ENCODE results near the gene BACE1-AS. TPM values are rescaled to one million over a fixed set of nuclear protein-coding genes. Genes with fewer than 3 reads are reported as not detected.

BACE1-AS gene
- total RNA-seq, 1 experiment from 2014 or later: 3.6 TPM

DNA sequence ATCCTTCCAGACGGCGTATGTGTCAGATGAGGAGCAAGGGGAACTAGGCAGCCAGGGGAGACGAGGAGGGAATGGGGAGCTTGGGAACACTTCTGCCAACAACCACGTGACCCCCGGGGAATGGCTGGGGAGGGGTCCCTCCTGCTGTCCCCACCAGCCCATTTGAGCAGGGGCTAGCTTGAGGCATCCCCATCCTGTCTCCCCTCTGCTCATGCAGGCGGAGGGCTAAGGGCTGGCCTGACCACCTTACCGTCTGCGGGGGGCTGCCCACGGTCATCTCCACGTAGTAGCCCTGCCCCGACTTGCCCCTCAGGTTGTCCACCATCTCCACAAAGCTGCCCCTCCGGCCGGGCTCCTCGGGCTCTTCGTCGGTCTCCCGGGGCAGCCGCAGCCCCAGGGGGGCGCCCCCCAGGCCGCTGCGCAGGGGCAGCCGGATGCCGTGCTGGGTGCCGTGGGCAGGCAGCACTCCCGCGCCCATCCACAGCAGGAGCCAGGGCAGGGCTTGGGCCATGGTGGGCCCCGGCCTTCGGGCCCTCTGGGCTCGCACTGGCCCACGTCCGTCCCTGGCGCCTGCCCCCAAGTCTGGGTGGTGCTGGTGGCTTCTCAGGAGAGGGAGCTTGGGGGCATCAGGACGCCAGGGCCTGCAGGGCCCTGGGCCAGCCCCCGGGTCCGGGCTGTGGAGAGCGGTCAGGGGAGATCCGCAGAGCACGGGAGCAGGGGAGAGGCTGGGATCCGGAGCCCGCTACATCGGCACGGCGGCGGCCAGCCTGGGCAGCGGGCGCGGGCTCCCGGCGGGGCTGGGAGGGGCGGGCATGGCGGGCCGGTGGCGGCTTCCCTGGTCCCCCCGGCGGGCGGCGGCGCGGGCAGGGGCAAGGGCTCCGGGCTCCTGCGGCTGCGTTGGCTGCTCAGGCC, 24.4 kb downstream of the BACE1-AS start:
- no peak overlapping the region for H3K27ac ChIP-seq (ENCODE audit: low read length)
- ChIA-PET CTCF (interaction anchor here (1.1 kb wide), 1 partner anchor 11 kb away, joined by 3 read pairs; no protein-coding TSS in a partner anchor), POLR2A (ENCODE audit: unreplicated experiment) (interaction anchor here (1.7 kb wide), 1 partner anchor 12 kb away, joined by 4 read pairs; the partner anchor contains the start of gene CEP164)
- H3K36me3 ChIP-seq (ENCODE audit: low read depth, low read length): no peaks in the 10 kb centered on the region
- peak overlapping the region; percentile 54 for H3K9ac ChIP-seq (ENCODE audit: low read length)
- no peak for DNase-seq
- H3K4me2 ChIP-seq (ENCODE audit: low read length): peak overlapping the region; percentile 98
- intact Hi-C loops (cut with micrococcal nuclease): loop anchor here (1.0 kb wide), 3 partner anchors 34 to 82 kb away; no protein-coding TSS in a partner anchor
- H2AFZ ChIP-seq (ENCODE audit: low read length): peak overlapping the region; percentile 100
- peak overlapping the region; percentile 85 for H3K4me3 ChIP-seq (ENCODE audit: low read length)
- ATAC-seq: peak; percentile 55
- H4K20me1 ChIP-seq (ENCODE audit: low read length): no peaks in the 10 kb centered on the region
- H3F3A ChIP-seq (ENCODE audit: low read length, unreplicated experiment): no peaks in the 10 kb centered on the region
- BruUV-seq (replicated peaks): no TSS peak
- no peaks in the 10 kb centered on the region for H3K79me2 ChIP-seq (ENCODE audit: low read length)
- H3K9me2 ChIP-seq (replicated peaks; ENCODE audit: low read length): no peaks in the 10 kb centered on the region
- peaks cover 20% of the 10 kb centered on the region for H3K4me1 ChIP-seq (ENCODE audit: insufficient read depth, low read length)
- TF ChIP-seq, protein P1, sequence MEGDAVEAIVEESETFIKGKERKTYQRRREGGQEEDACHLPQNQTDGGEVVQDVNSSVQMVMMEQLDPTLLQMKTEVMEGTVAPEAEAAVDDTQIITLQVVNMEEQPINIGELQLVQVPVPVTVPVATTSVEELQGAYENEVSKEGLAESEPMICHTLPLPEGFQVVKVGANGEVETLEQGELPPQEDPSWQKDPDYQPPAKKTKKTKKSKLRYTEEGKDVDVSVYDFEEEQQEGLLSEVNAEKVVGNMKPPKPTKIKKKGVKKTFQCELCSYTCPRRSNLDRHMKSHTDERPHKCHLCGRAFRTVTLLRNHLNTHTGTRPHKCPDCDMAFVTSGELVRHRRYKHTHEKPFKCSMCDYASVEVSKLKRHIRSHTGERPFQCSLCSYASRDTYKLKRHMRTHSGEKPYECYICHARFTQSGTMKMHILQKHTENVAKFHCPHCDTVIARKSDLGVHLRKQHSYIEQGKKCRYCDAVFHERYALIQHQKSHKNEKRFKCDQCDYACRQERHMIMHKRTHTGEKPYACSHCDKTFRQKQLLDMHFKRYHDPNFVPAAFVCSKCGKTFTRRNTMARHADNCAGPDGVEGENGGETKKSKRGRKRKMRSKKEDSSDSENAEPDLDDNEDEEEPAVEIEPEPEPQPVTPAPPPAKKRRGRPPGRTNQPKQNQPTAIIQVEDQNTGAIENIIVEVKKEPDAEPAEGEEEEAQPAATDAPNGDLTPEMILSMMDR (conservative IDR thresholded peaks at IDR 0.05; ENCODE audit: low read depth, low read length): no peak
- TF ChIP-seq EZH2phosphoT487 (IDR thresholded peaks at IDR 0.05; ENCODE audit: borderline replicate concordance, low read length) (no peak), EZH2 (IDR thresholded peaks at IDR 0.05; ENCODE audit: low read length, unreplicated experiment) (no peak)
- H3K9me3 ChIP-seq (ENCODE audit: low read length): no peaks in the 10 kb centered on the region
- no peaks in the 10 kb centered on the region for H3K27me3 ChIP-seq (ENCODE audit: low read length)

GRCh38 chr11:117316197-117316961, 25.2 kb downstream of the BACE1-AS start, which contains the start of gene BACE1:
Gene BACE1, minus strand, starts transcription at chr11:117316256. Its CDS starts 461 bp downstream, at chr11:117315795.
- ATAC-seq: peak; percentile 96
- H3F3A ChIP-seq (ENCODE audit: low read length, unreplicated experiment): no peaks in the 10 kb centered on the region
- peak; percentile 91 for DNase-seq
- H3K79me2 ChIP-seq (ENCODE audit: low read length): no peaks in the 10 kb centered on the region
- H3K4me1 ChIP-seq (ENCODE audit: insufficient read depth, low read length): peaks cover 20% of the 10 kb centered on the region
- no peaks in the 10 kb centered on the region for H3K36me3 ChIP-seq (ENCODE audit: low read depth, low read length)
- H3K27ac ChIP-seq (ENCODE audit: low read length): no peak within 1 kb of the TSS
- H3K9me2 ChIP-seq (replicated peaks; ENCODE audit: low read length): no peaks in the 10 kb centered on the region
- H3K9ac ChIP-seq (ENCODE audit: low read length): peak within 1 kb of the TSS; percentile 54
- intact Hi-C loops (cut with micrococcal nuclease): loop anchor here (1.0 kb wide), 3 partner anchors 35 to 83 kb away; no protein-coding TSS in a partner anchor
- TF ChIP-seq, protein P1 (conservative IDR thresholded peaks at IDR 0.05; ENCODE audit: low read depth, low read length): peak; percentile 61
- TF ChIP-seq EZH2phosphoT487 (IDR thresholded peaks at IDR 0.05; ENCODE audit: borderline replicate concordance, low read length) (no peak), EZH2 (IDR thresholded peaks at IDR 0.05; ENCODE audit: low read length, unreplicated experiment) (no peak)
- H3K4me2 ChIP-seq (ENCODE audit: low read length): peak within 1 kb of the TSS; percentile 98
- ChIA-PET POLR2A (ENCODE audit: unreplicated experiment) (interaction anchor here (1.7 kb wide), 1 partner anchor 12 kb away, joined by 4 read pairs; the partner anchor contains the start of gene CEP164), CTCF (interaction anchor here (1.1 kb wide), 1 partner anchor 12 kb away, joined by 3 read pairs; no protein-coding TSS in a partner anchor)
- H3K9me3 ChIP-seq (ENCODE audit: low read length): no peaks in the 10 kb centered on the region
- peak within 1 kb of the TSS; percentile 100 for H2AFZ ChIP-seq (ENCODE audit: low read length)
- peak within 1 kb of the TSS; percentile 85 for H3K4me3 ChIP-seq (ENCODE audit: low read length)
- H4K20me1 ChIP-seq (ENCODE audit: low read length): no peaks in the 10 kb centered on the region
- BruUV-seq (replicated peaks): no TSS peak
- no peaks in the 10 kb centered on the region for H3K27me3 ChIP-seq (ENCODE audit: low read length)
